Stimulated activated naive CD8-positive, alpha-beta T cell treated with anti-CD3 and anti-CD28 coated beads, Interleukin-15, Interleukin-2, amounts not matched to agents 100 U/mL and 50 U/mL, for 24 hours (primary cell): ENCODE data around the gene HLF.

Experiments used
- ATAC-seq: fragments of 150-1000 bp; cut with Tn5 transposase; one replicate; pipeline ENCODE4 v1.10.0; 2021
- DNase-seq: peaks from one replicate; pipeline ENCODE4 v3.0.0; 2021

Gene HLF

GRCh38 chr17:55264645-55265298 lies at the start of gene HLF:
Gene HLF (plus strand): TSS chr17:55264960. CDS start chr17:55265485, 525 bp downstream.
- ATAC-seq, result peak; percentile 90
- DNase-seq, result peak; percentile 72

- DNase-seq, result no peak
Measured at GRCh38 chr17:55215711-55216110, 49.0 kb upstream of the HLF start.

GRCh38 chr17:55216888-55217287 lies 47.9 kb upstream of the HLF start:
- ATAC-seq (no peak), DNase-seq (no peak)

More at GRCh38 chr17:55215711-55216110, 49.0 kb upstream of the HLF start:
- no peak for ATAC-seq

GRCh38 chr17:55219459-55219858 lies 45.3 kb upstream of the HLF start:
- DNase-seq, result no peak
- no peak for ATAC-seq

- no peak for DNase-seq
- ATAC-seq, result no peak
Measured at GRCh38 chr17:55219934-55220333, 44.8 kb upstream of the HLF start.

- DNase-seq (no peak), ATAC-seq (no peak)
Measured at GRCh38 chr17:55223524-55223923, 41.2 kb upstream of the HLF start.

GRCh38 chr17:55224746-55225145 lies 40.0 kb upstream of the HLF start:
- ATAC-seq (no peak), DNase-seq (no peak)

- no peak for DNase-seq
- ATAC-seq, result no peak
Measured at GRCh38 chr17:55225237-55225636, 39.5 kb upstream of the HLF start.

GRCh38 chr17:55228683-55229192 lies 36.0 kb upstream of the HLF start:
- ATAC-seq (no peak), DNase-seq (no peak)

- DNase-seq, result no peak
Measured at GRCh38 chr17:55229276-55229675, 35.5 kb upstream of the HLF start.

GRCh38 chr17:55230716-55231115 lies 34.0 kb upstream of the HLF start:
- no peak for ATAC-seq
- DNase-seq, result no peak

More at GRCh38 chr17:55229276-55229675, 35.5 kb upstream of the HLF start:
- ATAC-seq, result no peak

- ATAC-seq, result no peak
Measured at GRCh38 chr17:55233840-55234239, 30.9 kb upstream of the HLF start.

GRCh38 chr17:55236316-55236715 lies 28.4 kb upstream of the HLF start:
- ATAC-seq (no peak), DNase-seq (no peak)

More at GRCh38 chr17:55233840-55234239, 30.9 kb upstream of the HLF start:
- DNase-seq, result no peak

GRCh38 chr17:55237268-55237667 lies 27.5 kb upstream of the HLF start:
- ATAC-seq, result no peak
- DNase-seq, result no peak

GRCh38 chr17:55237841-55238178 lies 26.9 kb upstream of the HLF start:
- ATAC-seq (no peak), DNase-seq (no peak)

- ATAC-seq (peak; percentile 93), DNase-seq (peak; percentile 85)
Measured at GRCh38 chr17:55238179-55238930, 26.4 kb upstream of the HLF start.

GRCh38 chr17:55238931-55239297 lies 25.8 kb upstream of the HLF start:
- no peak for ATAC-seq
- DNase-seq, result peak; percentile 10

- no peak for ATAC-seq
- no peak for DNase-seq
Measured at GRCh38 chr17:55241097-55241496, 23.7 kb upstream of the HLF start.

GRCh38 chr17:55242476-55242875 lies 22.3 kb upstream of the HLF start:
- ATAC-seq, result no peak
- no peak for DNase-seq

GRCh38 chr17:55245986-55246385 lies 18.8 kb upstream of the HLF start:
- no peak for DNase-seq
- ATAC-seq, result no peak

GRCh38 chr17:55246583-55246982 lies 18.2 kb upstream of the HLF start:
- DNase-seq, result no peak
- no peak for ATAC-seq

- DNase-seq (no peak), ATAC-seq (no peak)
Measured at GRCh38 chr17:55248077-55248476, 16.7 kb upstream of the HLF start.

- no peak for ATAC-seq
Measured at GRCh38 chr17:55249861-55250260, 14.9 kb upstream of the HLF start.

GRCh38 chr17:55254375-55254774 lies 10.4 kb upstream of the HLF start:
- ATAC-seq (no peak), DNase-seq (no peak)

More at GRCh38 chr17:55249861-55250260, 14.9 kb upstream of the HLF start:
- no peak for DNase-seq
